HT-29 (cell line): Measurements from ENCODE around the gene FSTL4. TPM values are rescaled to one million over a fixed set of nuclear protein-coding genes. Genes with fewer than 3 reads are reported as not detected.
A peak's percentile ranks its signal among the peaks of the same experiment; 100 is the strongest.
"Not testable (repeated sequence)": the region's sequence is repeated elsewhere in the genome, so short reads cannot be mapped to it uniquely, and the experiment has no call there.

Experiments used
- DNase-seq: peaks from one replicate; pipeline ENCODE4 v3.0.0-alpha.2; 2015; ENCODE audit warnings: low spot score
- total RNA-seq: library from RNA; depleted of rRNA; stranded (reverse); fragments of >200 nt; shearing (Covaris generic); gene quantifications from 2 replicates; pipeline ENCODE4 v1.2.3, GENCODE V29; 2014

FSTL4 gene
- total RNA-seq, 1 experiment from 2014 or later = 0.33 TPM

DNA sequence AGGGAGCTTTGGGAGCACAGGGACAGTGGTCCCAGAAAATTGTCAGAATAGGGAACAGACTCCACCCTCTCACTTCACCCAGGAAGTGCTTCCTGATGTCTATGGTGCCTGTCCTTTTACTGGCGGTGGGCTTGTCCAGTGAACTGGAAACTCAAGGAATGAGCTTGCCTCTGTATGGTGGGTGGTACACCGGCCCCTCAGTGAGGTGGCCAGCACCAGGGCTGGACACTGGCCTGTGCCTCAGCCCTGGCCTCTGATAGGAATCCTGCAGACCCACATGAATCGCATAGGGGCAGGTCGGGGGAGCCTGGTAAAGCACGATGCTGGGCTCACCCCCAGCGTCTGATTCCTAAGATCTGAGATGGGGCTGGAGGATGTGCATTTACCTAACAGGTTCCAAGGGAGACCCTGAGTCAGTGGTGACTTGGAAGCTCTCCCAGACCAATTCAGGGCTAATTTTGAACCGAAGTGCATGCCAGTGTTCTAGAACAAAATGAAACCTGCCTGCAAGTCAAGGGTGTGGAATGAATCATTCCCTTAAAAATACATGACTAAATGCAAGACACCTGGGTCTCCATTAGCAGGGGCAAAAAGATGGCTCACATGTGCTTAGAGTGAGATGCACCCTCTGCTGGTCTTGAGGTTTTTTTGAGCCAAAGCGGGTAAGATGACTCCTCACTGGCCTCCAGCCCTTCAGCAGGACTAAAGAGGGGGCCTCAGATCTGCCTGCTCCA, 382.2 kb downstream of the FSTL4 start:
- no peak for DNase-seq

DNA sequence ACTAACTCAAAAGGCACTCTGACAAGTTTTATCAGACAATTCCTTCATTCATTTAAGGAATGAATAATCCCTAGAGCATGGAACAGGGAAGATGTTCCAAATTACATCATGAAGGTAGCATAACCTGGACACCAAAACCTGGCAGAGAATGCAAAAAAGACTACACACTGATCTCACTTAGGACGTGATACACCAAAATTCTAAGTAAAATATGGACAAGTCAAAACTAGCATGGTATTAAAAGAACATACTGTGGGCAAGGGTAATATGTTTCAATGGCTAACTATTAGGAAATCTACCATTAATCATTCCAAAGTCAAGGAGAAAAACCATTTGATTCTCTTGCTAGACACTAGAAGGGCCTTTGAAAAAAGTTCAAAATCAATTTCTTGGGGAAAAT, 384.0 kb downstream of the FSTL4 start:
- no peak for DNase-seq

DNA sequence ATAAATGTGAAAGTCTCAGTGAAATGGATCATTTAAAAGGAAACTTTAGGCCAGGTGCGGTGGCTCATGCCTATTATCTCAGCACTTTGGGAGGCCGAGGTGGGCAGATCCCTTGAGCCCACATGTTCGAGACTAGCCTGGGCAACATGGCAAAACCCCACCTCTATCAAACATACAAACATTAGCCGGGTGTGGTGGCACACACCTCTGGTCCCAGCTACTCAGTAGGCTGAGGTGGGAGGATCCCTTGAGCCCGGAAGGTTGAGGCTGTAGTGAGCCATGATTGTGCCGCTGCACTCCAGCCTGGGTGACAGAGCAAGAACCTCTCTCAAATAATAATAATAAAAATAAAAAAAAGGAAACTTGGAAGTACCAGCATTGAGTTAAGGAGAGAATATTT, 384.4 kb downstream of the FSTL4 start:
- no peak for DNase-seq

DNA sequence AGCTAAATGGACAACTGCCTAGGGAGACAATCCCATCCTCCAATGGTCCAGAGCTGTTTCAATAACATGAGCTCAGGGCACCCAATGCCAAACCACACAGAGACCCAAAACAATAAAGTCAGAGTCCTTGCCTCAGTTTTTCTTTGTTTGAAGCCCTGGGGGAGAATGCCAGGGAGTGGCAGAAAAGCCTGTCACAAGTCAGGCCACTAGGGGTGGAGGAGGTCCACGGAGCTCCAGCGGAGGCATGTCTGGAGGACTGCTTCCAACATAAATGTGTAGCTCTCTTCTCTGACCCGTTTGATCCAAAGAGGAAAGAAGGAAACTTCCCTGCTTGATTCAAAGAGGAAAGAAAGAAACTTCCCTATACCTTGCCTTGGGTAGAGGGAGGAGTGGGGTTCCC, 385.3 kb downstream of the FSTL4 start:
- no peak for DNase-seq

DNA sequence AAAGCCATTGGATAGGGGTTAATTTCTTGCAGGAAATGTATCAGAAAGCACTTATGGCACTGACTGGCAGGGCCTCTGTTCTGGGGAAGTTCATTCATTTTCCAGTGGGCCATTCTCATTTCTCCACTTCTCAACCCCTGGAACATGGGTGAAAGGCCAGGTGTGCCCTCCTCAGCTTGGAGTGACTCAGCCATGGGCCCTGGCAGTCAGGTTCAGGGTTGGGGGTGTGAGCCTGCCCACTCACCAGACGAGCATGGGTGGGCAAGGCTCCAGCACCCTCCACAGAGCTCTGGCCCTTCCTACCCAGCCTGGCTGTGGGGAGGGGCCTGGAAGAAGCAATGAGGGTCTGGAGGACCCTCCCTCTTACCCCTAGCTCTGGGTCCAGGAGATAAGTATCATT, 386.2 kb downstream of the FSTL4 start:
- no peak for DNase-seq

DNA sequence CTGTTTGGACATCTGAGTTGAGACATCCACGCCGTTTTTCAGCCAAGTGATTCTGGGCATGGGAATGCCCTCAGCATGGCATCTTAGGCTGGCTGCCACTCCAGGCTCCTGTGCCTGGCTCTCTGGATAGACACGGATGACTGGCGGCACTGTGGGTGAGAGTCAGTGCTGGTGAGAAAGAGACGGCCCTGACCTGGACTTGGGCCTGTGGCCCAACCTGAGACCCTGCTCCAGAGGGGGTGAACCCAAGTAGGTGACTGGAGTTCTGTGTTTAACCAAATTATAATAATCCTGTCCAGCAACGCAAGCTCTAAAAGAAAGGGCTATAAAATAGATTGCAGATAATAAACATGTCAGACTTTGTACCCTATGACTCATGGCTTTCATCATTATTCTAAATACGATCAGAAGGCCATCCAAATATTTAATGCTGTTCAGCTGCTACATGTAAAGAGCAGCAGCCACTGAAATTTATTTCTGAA, 386.6 kb downstream of the FSTL4 start:
- peak; percentile 76 for DNase-seq

DNA sequence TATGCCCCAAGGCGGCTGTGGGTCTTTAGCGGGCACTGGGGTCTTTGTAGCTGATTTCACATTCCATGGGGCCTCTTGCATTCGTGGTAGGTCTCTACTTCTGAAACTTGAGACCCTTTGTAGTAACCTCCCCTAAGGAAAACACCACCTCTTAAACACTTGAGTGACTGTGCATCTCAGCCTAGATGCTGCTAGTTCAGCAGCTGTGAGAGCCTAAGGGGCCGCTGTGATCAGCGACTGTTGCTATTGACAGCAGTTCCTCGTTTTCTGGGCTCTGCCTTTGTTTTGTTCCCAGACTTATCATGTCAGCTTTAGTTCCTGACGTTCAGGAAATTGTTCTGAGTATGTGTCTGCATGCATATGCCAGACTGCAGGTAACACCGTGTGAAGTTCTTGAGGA, 389.4 kb downstream of the FSTL4 start:
- no peak for DNase-seq

DNA sequence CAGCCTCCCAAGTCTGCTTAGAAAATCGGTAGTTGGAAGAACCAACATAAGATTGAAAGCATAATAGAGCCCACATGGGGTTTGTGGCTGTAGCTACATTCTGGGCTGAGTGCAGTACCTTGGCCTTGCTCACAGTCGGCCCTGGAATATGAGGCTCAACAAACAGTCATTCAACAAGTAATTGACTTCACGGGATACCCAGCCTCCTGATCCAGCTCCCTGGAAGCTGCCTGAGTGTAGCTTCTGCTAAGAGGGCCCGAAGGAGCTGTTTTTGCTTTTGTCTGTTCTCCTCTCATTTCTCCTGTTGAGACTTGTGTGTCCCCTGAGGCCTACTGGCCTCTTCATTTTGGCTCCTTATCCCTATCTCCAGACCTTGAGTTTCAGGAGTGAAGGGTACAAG, 389.8 kb downstream of the FSTL4 start:
- DNase-seq = no peak

DNA sequence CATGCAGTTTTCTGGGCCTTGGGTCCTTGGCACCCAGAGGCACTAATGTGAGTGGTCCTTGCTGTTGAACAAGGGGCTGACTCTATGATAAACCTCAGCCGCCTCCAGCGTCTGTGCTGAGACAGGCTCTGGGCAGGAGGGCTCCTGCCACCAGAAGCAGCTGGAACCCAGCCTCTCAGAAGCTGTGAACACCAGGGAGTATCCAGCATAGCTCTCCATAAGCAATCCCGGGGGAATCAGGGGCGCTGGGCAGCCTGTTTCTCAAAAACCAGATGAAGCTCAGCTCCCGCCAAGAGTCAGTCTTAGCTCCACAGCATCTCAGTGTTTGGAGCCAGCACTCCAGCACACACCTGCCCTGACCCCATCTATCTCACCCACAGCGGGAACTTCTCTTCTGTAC, 390.3 kb downstream of the FSTL4 start:
- no peak for DNase-seq

DNA sequence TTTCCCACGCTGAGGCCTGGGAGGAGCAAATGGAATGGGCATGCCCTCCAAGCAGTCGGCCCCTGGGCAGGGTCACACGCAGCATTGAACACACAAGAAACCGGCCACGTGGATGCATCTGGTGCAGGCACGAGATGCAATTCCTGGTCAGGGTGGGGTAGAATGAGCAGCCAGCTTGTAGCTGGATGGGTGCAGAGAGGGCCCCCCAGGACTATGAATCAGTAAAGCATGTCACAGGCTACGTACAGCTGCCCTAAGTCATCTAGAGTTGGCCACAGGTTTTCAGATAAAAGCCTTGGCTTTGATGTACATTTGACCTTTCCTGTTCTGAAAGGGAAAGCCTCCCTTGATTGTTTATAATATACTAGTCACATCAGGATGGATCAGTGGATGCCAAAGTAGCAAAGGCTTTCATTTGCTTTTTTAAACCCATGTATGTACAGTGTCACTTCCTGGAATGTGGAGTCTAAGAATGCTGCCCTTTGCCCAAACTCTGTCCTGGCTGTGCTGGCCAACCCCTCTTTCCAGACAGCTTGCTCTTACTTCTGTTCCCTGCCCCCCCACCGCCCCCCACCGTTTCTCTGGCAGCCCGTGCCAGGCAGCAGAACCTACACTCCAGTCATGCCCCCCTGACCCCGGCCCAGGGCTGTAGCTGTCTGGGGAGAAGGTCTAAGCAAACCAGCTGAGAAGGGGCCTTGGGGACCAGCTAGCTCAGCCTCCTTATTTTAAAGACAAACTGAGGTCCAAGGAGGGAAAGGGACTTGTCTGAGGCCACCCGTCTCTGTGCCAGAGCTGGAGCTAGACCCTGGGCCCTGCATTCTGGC, 391.3 kb downstream of the FSTL4 start:
- no peak for DNase-seq

DNA sequence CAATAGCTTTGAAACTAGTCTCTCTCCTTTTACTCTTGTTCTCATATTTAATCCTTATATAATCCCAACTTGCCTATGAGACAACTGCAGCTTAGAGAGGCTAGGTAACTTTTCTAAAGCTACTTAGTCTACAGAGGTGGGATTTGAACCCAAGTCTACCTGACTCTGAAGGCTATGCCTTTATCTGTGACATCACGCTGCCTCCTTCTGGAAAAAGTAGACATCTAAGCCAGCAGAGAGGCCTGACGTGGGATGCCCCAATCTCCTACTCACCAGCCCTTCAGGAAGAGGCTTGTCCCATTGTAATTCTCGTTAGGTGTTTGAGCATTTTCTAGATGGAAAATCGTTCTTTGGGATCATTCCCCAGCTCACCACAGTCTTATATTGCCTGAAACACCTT, 393.0 kb downstream of the FSTL4 start:
- no peak for DNase-seq

DNA sequence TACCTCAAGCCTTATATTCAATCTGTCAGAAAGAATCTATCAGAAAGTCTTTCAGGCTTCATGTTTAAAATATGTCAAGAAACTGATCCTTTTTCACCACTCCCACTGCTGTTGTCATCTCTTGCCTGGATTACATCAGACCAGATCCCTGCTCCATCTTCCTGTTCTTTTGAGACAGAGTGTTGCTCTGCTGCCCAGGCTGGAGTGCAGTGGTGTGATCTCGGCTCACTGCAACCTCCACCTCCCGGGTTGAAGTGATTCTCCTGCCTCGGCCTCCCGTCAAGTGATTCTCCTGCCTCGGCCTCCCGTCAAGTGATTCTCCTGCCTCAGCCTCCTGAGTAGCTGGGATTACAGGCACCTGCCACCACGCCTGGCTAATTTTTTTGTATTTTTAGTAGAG, 396.2 kb downstream of the FSTL4 start:
- DNase-seq = not testable (repeated sequence)

DNA sequence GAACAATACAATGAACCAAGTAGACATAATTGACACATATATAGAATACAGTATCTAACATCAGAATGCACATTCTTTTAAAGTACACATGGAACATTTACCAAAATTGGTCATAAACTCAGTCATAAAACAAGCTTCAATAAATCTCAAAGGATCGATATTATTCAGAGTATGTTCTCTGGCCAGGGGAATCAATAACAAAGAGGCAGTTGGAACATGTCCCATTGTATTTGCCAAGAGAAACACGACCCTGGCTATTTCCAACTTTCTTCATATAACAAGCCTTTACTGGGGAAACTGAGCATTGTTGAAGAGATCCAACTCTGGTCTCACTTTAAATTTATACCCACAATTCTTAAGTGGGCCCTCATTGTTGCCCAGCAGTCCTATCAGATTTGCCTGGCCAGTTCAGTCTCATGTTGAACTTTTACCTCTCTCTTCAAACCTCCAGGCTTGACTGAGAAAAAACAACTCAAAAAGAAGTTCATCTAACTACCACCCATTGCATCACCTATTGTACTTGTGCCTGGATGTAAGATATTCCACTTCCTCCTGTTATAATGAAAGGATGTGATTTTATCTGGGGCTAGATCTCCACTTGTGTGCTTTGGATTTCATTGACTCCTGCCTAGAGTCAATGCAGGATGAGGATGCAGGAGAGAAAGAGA, 398.1 kb downstream of the FSTL4 start:
- no peak for DNase-seq

DNA sequence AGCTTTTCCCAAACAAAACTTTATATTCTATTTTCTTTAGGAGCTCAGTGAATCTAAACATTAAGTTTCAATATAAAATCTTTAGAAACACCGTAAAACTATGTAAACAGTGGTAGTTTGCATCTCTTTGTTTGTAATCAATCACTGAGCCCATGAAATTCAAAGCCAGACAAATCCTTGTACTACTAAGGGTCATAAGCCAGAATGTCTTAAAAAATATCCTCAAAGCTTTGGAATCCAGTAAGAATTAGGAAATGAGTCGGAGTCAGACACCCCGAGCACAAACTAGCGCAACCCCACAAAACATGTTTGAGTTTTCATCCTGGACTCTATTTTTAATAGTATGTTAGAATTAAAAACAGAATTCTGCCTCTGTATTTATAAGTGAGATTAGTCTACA, 406.7 kb downstream of the FSTL4 start:
- no peak for DNase-seq

DNA sequence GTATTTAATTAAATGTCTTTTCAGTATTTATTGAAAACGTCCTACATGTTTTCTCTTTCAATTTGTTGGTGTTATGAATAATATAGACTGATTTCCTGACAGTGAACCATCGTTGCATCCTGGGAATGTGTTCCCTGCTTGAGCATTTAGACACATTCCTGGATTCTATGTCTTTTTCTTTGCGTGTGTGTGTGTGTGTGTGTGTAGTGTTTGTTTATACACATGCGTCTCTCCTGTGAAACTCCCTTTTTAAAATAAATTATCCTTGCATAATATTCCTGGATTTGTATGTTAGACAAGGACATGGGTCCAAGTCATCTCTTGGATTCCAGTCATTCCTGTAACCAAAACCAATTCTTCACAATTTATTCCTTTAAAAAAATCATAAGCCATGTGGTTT, 407.1 kb downstream of the FSTL4 start:
- no peak for DNase-seq

DNA sequence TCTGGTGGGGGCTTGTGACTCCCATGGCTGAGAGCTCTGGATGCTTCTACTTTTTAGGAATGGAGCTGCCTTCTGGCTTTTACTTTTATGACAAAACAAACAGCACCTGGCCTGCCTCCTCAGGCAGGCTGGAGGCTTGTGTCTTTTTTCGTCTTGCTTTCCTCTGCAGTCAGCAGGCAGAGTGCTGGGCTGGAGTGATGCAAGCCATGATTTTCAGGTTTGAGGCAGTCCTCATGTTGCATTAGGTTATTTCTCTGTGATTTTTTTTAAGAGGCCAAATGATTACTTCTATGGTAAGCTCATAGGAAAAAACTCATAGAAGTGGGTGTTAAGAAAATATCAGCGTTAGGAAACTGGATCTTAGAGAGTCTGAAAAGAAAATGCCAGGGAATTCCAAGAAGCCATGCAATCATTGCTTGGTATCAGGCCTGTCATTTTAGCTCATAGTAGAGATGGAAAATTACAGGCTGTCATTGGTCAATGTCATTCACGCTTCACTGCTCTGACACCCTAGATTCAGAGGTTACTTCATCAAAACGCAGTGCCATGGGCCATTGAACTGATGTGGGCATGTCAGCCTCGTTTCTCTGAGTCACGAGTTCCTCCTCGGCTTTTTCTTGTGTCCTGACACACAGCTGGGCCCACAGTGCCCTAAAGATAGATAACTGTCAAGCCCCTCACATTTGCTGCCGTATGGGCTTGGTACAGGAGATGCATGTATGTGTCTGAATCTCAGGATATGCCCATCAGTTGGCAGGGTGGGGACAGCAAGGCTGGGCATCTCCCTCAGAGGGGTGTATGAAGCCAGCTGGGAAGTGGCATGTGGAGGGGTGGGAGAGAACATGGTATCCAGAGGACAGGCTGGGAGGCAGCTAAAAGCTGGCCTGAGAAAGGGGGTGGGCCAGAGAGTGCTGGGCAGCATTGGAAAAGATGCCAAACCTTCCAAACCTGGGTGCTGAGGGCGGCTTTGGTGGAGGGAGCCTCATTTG, 408.7 kb downstream of the FSTL4 start:
- no peak for DNase-seq

DNA sequence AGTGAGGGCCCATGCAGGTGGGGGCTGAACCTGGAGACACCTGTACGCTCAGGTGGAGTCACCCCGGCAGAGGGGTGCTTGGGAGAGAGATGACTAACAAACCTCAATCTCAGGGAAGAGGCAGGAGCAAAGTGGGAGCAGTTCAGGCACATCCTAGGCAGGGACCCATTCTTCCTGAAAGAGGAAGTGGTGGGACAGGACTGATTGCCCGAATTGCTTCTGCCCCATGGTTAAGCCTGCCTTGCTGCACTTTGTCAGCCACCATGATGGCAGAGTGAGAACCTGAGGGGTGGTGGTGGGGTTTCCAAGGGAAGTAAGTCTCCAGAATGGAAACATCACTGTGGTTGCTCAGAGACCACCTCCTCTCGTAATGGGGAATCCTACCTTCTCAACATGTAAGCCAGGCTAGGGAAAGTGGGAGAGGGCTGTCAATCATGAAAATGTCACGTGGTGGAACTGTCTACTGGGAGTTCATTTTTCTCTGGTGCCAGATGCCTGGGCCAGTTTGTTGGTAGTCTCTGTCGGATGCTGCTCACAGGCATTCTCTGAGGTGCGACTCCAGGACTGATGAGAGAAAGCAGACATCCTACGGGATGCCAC, 410.2 kb downstream of the FSTL4 start:
- DNase-seq = no peak

DNA sequence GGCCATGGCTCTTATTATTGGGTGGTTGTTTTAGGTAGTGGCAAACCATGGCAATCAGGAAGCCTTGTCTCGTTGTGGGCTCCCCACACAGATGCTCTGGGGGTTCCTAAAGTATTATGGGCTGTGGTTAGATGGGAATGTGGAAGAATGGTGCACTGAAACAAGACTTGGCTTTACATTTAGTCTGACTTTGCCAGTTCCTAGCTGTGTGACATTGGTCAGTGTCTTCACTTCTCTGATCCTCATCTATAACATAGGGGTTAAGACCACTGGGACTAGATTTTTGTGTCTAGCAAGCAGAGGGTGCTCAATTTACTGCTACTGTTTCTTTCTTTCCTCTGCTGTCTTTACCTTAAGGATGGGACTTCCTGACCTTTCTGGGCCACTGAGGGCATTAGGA, 411.0 kb downstream of the FSTL4 start:
- no peak for DNase-seq

DNA sequence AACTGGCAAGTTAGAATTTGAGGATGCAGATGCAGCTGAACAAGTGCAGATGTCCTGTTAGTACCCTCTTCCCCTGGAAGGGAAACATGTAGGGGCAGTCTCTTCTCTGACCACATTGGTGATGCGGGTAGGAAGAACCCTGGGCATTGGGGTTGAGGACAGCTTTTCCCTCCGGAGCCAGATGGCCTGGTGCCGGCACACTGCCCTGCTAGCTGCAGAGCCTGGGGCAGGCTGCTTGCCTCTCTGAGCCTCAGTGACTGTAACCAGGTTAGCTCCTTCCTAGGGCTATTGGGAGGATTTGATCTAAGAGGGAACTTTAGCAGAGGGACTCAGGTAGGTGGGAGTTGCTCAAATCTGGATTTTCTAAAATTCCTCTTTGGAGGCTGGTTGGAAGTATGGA, 412.1 kb downstream of the FSTL4 start:
- no peak for DNase-seq

DNA sequence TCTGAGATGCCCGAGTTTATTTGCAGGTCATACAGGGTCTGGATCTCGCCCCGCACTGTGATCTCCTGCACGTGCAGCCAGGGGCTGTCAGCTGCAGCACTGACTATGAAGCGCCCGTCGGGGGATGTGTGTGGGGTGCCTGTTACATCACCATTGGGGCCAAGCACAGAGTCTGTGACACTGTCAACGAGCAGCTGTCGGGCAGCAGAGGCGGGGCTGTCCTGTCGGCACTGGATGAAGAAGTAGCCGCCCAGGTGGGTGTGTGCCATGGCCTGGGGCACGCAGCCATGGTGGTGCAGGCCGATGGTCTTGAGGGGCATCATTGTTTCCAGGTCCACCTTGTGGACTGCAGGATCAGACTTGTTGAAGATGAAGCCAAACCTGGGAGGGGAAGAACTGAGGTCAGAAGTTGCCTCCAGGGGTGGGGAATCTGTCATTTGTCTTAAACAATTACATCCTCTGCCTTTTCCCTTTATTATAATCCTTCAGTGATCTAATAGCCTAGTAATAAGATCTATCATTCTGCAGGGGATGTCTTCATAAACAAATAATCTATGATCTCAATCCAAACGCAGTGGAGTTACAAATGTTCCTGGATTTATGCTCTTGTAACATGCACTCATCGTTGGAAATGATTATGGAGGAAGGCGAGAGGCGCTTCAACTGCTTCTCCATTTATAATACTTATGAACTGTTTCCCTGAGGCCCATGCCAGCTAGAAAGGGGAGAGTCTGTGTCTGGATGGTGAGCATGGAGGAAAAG, 412.7 kb downstream of the FSTL4 start:
- no peak for DNase-seq
